MM.1S (cell line): ENCODE measurements around the gene POGK.

ENCODE experiments used
- CTCF ChIP-seq: fragments of 300-600 bp; sonication (generic); IDR thresholded peaks from 2 replicates; pipeline ENCODE4 v1.5.1; 2016; ENCODE audit warnings: antibody characterized with exemption, low read length, mixed read lengths
- EZH2 ChIP-seq: fragments of 300-600 bp; sonication (generic); optimal IDR thresholded peaks from 2 replicates; pipeline ENCODE3; 2017; ENCODE audit warnings: low read depth, mild to moderate bottlenecking, antibody characterized with exemption, low read length, mixed read lengths

DNA sequence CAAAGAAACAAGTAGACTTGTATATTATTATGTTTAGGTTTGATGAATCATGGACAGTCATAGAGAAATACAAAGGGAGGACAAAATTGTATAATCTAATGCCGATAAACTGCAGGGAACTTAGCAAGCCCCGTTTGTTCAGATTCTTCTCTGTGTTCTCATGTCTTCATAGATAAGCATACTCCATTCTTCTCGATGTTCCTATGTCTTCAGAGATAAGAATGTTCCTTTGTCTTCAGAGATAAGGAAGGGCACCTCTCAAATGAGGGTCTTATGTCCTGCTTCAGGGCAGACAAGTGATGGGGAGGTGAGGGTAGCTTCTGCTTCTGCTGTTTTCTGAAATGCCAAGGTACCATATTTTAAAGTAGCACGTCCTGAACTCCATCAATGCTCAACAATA, 56.5 kb downstream of the POGK start:
- TF ChIP-seq EZH2 (no peak), CTCF (no peak)
